ENCODE measurements around the gene BSPRY. TPM values are rescaled to one million over a fixed set of nuclear protein-coding genes. Genes with fewer than 3 reads are reported as not detected.
A peak's percentile ranks its signal among the peaks of the same experiment; 100 is the strongest.

The BSPRY gene
- total and polyA plus RNA-seq, 2 of the 13 experiments (the other 11 are each of a cell fraction or from before 2014, with no cell fraction given), result 0.09 to 0.26 TPM

DNA sequence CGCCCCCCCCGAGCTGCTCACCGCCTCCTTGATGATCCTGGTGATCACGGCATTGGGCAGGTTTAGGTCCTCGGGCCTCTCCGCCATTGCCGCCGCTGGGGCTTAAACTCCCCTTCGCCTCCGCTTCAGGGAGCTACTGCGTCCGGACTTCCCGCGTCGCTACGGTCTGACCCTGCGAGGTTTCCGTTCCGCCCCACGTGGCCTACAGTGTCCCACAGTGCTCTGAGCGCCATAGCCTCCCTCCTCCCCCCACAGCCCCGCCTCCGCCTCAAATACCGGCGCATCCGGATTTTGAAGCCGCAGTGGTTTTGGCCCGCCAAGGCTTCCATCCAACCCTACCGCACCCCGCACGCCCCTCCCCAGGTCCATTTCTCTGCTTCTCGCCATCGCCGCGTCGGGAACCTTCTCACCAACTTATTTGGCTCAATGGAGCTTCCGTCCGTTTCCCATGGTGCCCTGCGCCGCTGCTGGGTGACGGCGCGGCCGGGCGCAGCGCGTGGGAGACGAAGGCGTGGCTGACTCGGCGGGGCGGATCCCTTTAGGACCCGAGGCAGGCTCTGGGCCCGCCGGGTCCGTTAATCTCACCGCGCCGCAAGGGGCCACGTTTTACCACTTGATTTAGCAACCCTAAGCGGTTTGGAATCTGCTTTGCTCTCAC is 61.0 kb downstream of the BSPRY start, which contains the start of the genes C9orf43 and POLE3 (continued):
- TF ChIP-seq NFE2 (CRISPR knock-in tag; IDR thresholded peaks at IDR 0.05) (no peak), SOX5 (CRISPR knock-in tag; IDR thresholded peaks at IDR 0.05; ENCODE audit: borderline replicate concordance) (0 out of 2 replicates have a peak, but pooled peaks have one; percentile 21), SYNCRIP (IDR thresholded peaks at IDR 0.05; ENCODE audit: insufficient read depth, low read depth, low read length) (no peak), ASH2L (IDR thresholded peaks at IDR 0.05; ENCODE audit: insufficient read length, low read depth, low read length) (peak; percentile 99), HNF1B (CRISPR knock-in tag; IDR thresholded peaks at IDR 0.05) (peak; percentile 92), POLR2G (IDR thresholded peaks at IDR 0.05; ENCODE audit: low read depth, low read length) (peak; percentile 93), ZBTB21 (CRISPR knock-in tag; IDR thresholded peaks at IDR 0.05) (peak; percentile 45; the same call in 1 of the 2 replicates), ZNF383 (CRISPR knock-in tag; IDR thresholded peaks at IDR 0.05; ENCODE audit: borderline replicate concordance) (0 out of 2 replicates have a peak, but pooled peaks have one; percentile 77), SOX6 (IDR thresholded peaks at IDR 0.05) (no peak), SOX6 (CRISPR knock-in tag; IDR thresholded peaks at IDR 0.05) (peak; percentile 87), MAFK (conservative IDR thresholded peaks at IDR 0.05 in 1 of 2, IDR thresholded peaks at IDR 0.05 in 1 of 2; ENCODE audit: low read length in 2 of 2) (no peak; a peak in 2 of 4 replicates), SRSF1 (optimal IDR thresholded peaks at IDR 0.05; ENCODE audit: low read depth, low read length) (peak; percentile 81), SIX1 (CRISPR knock-in tag; IDR thresholded peaks at IDR 0.05; ENCODE audit: borderline replicate concordance) (peak; percentile 54; the same call in 1 of the 2 replicates), ZBTB39 (CRISPR knock-in tag; IDR thresholded peaks at IDR 0.05) (peak; percentile 80; the same call in 1 of the 2 replicates), SNAPC2 (CRISPR knock-in tag; IDR thresholded peaks at IDR 0.05) (peak; percentile 91), ZNF577 (CRISPR knock-in tag; IDR thresholded peaks at IDR 0.05; ENCODE audit: borderline replicate concordance, low read depth) (no peak), RXRB (CRISPR knock-in tag; IDR thresholded peaks at IDR 0.05; ENCODE audit: borderline replicate concordance) (peak; percentile 58; the same call in 1 of the 2 replicates), KAT2B (IDR thresholded peaks at IDR 0.05; ENCODE audit: borderline replicate concordance, low read depth, low read length) (no peak), JDP2 (CRISPR knock-in tag; IDR thresholded peaks at IDR 0.05; ENCODE audit: borderline replicate concordance) (peak; percentile 31; the same call in 1 of the 2 replicates)
- TF ChIP-seq, protein P1, sequence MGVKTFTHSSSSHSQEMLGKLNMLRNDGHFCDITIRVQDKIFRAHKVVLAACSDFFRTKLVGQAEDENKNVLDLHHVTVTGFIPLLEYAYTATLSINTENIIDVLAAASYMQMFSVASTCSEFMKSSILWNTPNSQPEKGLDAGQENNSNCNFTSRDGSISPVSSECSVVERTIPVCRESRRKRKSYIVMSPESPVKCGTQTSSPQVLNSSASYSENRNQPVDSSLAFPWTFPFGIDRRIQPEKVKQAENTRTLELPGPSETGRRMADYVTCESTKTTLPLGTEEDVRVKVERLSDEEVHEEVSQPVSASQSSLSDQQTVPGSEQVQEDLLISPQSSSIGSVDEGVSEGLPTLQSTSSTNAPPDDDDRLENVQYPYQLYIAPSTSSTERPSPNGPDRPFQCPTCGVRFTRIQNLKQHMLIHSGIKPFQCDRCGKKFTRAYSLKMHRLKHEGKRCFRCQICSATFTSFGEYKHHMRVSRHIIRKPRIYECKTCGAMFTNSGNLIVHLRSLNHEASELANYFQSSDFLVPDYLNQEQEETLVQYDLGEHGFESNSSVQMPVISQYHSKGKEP (CRISPR knock-in tag; IDR thresholded peaks at IDR 0.05), result no peak
- TF ChIP-seq, protein P2, sequence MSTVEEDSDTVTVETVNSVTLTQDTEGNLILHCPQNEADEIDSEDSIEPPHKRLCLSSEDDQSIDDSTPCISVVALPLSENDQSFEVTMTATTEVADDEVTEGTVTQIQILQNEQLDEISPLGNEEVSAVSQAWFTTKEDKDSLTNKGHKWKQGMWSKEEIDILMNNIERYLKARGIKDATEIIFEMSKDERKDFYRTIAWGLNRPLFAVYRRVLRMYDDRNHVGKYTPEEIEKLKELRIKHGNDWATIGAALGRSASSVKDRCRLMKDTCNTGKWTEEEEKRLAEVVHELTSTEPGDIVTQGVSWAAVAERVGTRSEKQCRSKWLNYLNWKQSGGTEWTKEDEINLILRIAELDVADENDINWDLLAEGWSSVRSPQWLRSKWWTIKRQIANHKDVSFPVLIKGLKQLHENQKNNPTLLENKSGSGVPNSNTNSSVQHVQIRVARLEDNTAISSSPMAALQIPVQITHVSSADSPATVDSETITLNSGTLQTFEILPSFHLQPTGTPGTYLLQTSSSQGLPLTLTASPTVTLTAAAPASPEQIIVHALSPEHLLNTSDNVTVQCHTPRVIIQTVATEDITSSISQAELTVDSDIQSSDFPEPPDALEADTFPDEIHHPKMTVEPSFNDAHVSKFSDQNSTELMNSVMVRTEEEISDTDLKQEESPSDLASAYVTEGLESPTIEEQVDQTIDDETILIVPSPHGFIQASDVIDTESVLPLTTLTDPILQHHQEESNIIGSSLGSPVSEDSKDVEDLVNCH (CRISPR knock-in tag; IDR thresholded peaks at IDR 0.05), result no peak
